Upper lobe of left lung (tissue), 6 donors: ENCODE measurements around the gene BOLL. TPM values are rescaled to one million over a fixed set of nuclear protein-coding genes. Genes with fewer than 3 reads are reported as not detected.
"Not testable (repeated sequence)": the region's sequence is repeated elsewhere in the genome, so short reads cannot be mapped to it uniquely, and the experiment has no call there.

Experiments used
- ATAC-seq, 2 donors: fragments of 200-7000 bp; cut with Tn5 transposase; one replicate each; pipeline ENCODE4 v1.9.1; 2022; ENCODE audit warnings: mild to moderate bottlenecking in 2 of 2, moderate library complexity in 2 of 2; ENCODE audit not compliant: low FRiP score in 2 of 2
- DNase-seq, 2 donors: peaks; one replicate each; pipeline ENCODE4 v3.0.0-alpha.2; 2019 to 2020
- H3K27ac ChIP-seq, 4 donors: fragments of 200-600 bp; sonication (generic); one replicate each; pipeline ENCODE4 v1.5.1; 2016 to 2019
- H3K27me3 ChIP-seq, 4 donors: fragments of 200-600 bp; sonication (generic); one replicate each; pipeline ENCODE4 v1.5.1; 2017 to 2019
- H3K36me3 ChIP-seq, 4 donors: fragments of 200-600 bp; sonication (generic); one replicate each; pipeline ENCODE4 v1.5.1; 2016 to 2019
- H3K4me1 ChIP-seq, 4 donors: fragments of 200-600 bp; sonication (generic); one replicate each; pipeline ENCODE4 v1.5.1; 2018 to 2019
- H3K4me3 ChIP-seq, 4 donors: fragments of 200-600 bp; sonication (generic); one replicate each; pipeline ENCODE4 v1.5.1; 2017 to 2019; ENCODE audit warnings: mild to moderate bottlenecking in 2 of 4, moderate library complexity in 1 of 4
- H3K9me3 ChIP-seq, 4 donors: fragments of 200-600 bp; sonication (generic); one replicate each; pipeline ENCODE4 v1.5.1; 2018 to 2019
- EP300 ChIP-seq, 4 donors: sonication (generic); formaldehyde crosslinking; IDR thresholded peaks; one replicate each; pipeline ENCODE4 v1.5.1; 2017; ENCODE audit warnings: antibody characterized with exemption in 4 of 4, control low read depth in 2 of 4
- POLR2A ChIP-seq, 4 donors: fragments of 450-650 bp; IDR thresholded peaks; one replicate each; pipeline ENCODE4 v1.5.1; 2016 to 2017; ENCODE audit warnings: antibody characterized with exemption in 4 of 4, mild to moderate bottlenecking in 2 of 4
- POLR2AphosphoS5 ChIP-seq, 2 donors: sonication (generic); formaldehyde crosslinking; IDR thresholded peaks; one replicate each; pipeline ENCODE4 v1.5.1; 2017; ENCODE audit warnings: antibody characterized with exemption in 2 of 2
- WGBS, 2 donors: methylation state at CpG; one replicate each; pipeline ENCODE4 v1.1.5; 2017 to 2018; 5-methylcytosine and 5-hydroxymethylcytosine counted together
- total RNA-seq, 6 donors: library from RNA; depleted of rRNA in 4 of 6; stranded (reverse); fragments of >200 nt in 4 of 6; gene quantifications; one replicate each; pipeline versions ENCODE4 v1.1.0 to v1.2.1, GENCODE V29; 2016 to 2021
- TF ChIP-seq, protein P1 (sequence below), 6 experiments: fragments of 450-650 bp in 4 of 6; fragments of 200-600 bp in 2 of 6; sonication (generic) in 2 of 6; IDR thresholded peaks; one replicate each; pipeline ENCODE4 v1.5.1; 2016 to 2019; ENCODE audit warnings: antibody characterized with exemption in 6 of 6
- donor health status: DM: no; HTN: no; CAD: no; lungs with moderate emphysema.
- donor health status: DM: no; HTN: yes; CAD: no; lungs with severe emphysema.

Gene BOLL
- total RNA-seq, 6 donors from 2014 or later: not detected

DNA sequence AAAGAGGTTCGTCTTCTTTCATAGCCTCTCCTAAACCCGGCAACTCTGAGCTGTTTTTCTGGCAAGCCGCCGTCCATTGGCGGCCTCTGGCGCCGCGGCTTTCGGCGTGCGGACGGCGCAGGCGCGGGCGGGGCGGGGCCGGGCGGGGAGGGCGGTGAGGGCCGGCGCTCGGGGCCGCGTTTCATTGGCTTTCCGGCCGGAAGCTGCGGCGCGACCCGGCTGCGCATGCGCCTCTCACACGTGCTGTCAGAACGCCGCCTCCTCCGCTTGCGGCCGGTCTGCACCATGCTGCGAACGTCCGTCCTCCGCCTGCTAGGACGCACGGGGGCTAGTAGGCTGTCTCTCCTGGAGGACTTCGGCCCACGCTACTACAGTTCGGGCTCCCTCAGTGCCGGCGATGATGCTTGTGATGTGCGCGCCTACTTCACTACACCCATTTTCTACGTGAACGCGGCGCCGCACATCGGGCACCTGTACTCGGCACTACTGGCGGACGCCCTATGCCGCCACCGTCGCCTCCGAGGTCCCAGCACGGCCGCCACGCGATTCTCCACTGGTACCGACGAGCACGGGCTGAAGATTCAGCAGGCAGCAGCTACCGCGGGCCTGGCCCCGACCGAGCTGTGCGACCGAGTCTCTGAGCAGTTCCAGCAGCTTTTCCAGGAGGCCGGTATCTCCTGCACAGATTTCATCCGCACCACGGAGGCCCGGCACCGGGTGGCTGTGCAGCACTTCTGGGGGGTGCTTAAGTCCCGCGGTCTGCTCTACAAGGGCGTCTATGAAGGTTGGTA lies 79.8 kb downstream of the BOLL start, which contains the start of gene MARS2:
MARS2 (plus strand) TSS at position 249 of the 791 bp plus-strand sequence; CDS start at position 286, 37 bp downstream.
- Histone ChIP-seq H3K36me3 (no peaks in the 10 kb centered on the region), H3K4me1 (peaks cover 29 to 43% (median 32%) of the 10 kb centered on the region in 4 donors), H3K27ac (peak within 1 kb of the TSS; percentile 80 to 88 (median 83)), H3K9me3 (no peaks in the 10 kb centered on the region), H3K4me3 (peak within 1 kb of the TSS; percentile 61 to 98 (median 79)), H3K27me3 (no peaks in the 10 kb centered on the region)
- DNase-seq (peak; percentile 91 to 99), ATAC-seq (peak; percentile 97 to 99)
- TF ChIP-seq POLR2A (IDR thresholded peaks at IDR 0.05): peak in 2 of 4 donors; percentile 28 to 72
- peak; percentile 65 to 66 for TF ChIP-seq POLR2AphosphoS5 (IDR thresholded peaks at IDR 0.05)
- TF ChIP-seq, protein P1, sequence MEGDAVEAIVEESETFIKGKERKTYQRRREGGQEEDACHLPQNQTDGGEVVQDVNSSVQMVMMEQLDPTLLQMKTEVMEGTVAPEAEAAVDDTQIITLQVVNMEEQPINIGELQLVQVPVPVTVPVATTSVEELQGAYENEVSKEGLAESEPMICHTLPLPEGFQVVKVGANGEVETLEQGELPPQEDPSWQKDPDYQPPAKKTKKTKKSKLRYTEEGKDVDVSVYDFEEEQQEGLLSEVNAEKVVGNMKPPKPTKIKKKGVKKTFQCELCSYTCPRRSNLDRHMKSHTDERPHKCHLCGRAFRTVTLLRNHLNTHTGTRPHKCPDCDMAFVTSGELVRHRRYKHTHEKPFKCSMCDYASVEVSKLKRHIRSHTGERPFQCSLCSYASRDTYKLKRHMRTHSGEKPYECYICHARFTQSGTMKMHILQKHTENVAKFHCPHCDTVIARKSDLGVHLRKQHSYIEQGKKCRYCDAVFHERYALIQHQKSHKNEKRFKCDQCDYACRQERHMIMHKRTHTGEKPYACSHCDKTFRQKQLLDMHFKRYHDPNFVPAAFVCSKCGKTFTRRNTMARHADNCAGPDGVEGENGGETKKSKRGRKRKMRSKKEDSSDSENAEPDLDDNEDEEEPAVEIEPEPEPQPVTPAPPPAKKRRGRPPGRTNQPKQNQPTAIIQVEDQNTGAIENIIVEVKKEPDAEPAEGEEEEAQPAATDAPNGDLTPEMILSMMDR (IDR thresholded peaks at IDR 0.05): peak in 2 of 6 experiments; percentile 14 to 20
- TF ChIP-seq EP300 (IDR thresholded peaks at IDR 0.05): no peak
- 0% methylated on average over 20 to 49 of the region's 86 CpGs for WGBS, 2 donors

DNA sequence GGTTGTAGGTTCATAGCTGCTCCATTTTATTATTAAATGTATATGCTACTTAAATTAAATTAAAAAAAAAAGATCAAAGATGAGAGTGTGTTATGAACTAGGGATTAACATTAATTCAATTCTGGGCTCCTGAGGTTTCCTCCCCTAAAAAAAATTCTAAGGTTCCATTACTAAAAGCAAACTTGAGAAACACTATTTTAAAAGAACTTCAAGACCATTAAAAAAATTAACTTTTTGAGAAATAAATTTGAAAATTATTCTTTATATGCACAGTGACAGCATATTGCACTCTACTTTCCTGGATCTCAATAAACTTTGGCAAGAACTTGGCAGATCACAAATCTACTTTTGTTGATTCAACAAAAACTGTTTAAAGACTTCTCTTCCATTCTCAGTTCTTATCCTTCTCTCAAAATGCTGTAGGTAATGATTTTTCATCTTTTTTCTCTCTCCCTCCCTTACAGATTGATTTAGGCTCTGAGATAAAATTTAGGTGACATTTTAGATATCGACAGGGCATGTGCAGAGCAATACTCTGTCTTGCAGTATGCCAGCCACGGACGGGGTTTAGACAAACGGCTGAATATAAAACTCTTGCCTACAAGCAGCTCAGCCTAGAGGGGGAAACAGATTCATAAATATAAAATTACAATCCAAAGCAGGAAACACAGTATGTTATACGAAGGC lies 80.5 kb downstream of the BOLL start:
- peak; percentile 24 to 43 for ATAC-seq
- 0% methylated on average over 5 of the region's 5 CpGs for WGBS, 2 donors
- H3K9me3 ChIP-seq: no peaks in the 10 kb centered on the region
- peaks cover 29 to 40% (median 32%) of the 10 kb centered on the region in 4 donors for H3K4me1 ChIP-seq
- H3K27ac ChIP-seq: peak overlapping the region; percentile 80 to 88 (median 83)
- no peaks in the 10 kb centered on the region for H3K27me3 ChIP-seq
- no peaks in the 10 kb centered on the region for H3K36me3 ChIP-seq
- no peak for DNase-seq
- TF ChIP-seq, protein P1 (IDR thresholded peaks at IDR 0.05): no peak
- peak overlapping the region in 3 of 4 donors; percentile 61 to 98 (median 65) for H3K4me3 ChIP-seq

DNA sequence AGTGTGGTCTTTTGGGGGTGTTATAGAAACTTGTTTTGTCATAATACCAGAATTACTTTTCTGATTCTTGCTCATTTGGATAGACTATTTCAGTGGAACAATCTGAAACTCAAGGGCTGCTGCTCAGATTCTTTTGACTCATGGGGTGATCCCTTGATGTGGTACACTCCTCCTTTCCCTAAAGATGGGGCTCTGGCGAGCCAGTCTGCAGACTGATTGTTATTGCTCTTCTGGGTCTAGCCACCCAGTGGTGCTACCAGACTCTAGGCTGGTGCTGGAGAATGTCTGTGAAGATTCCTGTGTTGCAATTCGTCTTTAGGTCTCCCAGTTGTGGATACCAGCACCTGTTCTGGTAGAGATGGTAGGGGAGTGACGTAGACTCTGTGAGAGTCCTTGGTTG lies 84.2 kb downstream of the BOLL start:
- no peaks in the 10 kb centered on the region for H3K9me3 ChIP-seq
- H3K36me3 ChIP-seq: no peaks in the 10 kb centered on the region
- no peak overlapping the region for H3K27ac ChIP-seq
- TF ChIP-seq POLR2A (IDR thresholded peaks at IDR 0.05) (no peak), POLR2AphosphoS5 (IDR thresholded peaks at IDR 0.05) (no peak), EP300 (IDR thresholded peaks at IDR 0.05) (no peak)
- TF ChIP-seq, protein P1 (IDR thresholded peaks at IDR 0.05): no peak
- ATAC-seq: no peak
- H3K4me1 ChIP-seq: peaks cover 0 to 7% (median 4%) of the 10 kb centered on the region in 4 donors
- no peaks in the 10 kb centered on the region for H3K27me3 ChIP-seq
- no peak overlapping the region for H3K4me3 ChIP-seq
- DNase-seq: no peak
- WGBS, 2 donors: 86 to 92% methylated on average over 2 to 3 of the region's 3 CpGs

DNA sequence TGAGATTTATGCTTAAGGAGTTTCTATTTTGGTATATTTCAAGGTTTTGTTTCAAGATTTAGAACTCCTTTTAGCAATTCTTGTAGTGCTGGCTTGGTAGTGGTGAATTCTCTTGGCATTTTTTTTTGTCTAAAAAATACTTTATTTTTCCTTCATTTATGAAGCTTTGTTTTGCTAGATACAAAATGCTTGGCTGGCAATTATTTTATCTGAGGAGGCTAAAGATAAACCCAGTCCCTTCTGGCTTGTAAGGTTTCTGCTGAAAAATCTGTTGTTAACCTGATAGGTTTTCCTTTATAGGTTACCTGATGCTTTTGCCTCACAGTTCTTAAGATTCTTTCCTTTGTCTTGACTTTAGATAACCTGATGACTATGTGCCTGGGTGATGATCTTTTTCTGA lies 85.4 kb downstream of the BOLL start:
- H3K27ac ChIP-seq, H3K9me3 ChIP-seq, H3K36me3 ChIP-seq, H3K27me3 ChIP-seq, DNase-seq, H3K4me3 ChIP-seq, ATAC-seq, H3K4me1 ChIP-seq: not testable (repeated sequence)

DNA sequence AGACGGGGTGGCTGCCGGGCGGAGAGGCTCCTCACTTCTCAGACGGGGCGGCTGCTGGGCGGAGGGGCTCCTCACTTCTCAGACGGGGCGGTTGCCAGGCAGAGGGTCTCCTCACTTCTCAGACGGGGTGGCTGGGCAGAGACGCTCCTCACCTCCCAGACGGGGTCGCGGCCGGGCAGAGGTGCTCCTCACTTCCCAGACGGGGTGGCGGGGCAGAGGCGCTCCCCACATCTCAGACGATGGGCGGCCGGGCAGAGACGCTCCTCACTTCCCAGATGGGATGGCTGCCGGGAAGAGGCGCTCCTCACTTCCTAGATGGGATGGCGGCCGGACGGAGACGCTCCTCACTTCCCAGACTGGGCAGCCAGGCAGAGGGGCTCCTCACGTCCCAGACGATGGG lies 88.5 kb downstream of the BOLL start:
- DNase-seq: peak in 1 of 2 donors; percentile 44
- not testable (repeated sequence) for H3K36me3 ChIP-seq, H3K4me1 ChIP-seq, H3K27ac ChIP-seq, H3K27me3 ChIP-seq, H3K9me3 ChIP-seq, ATAC-seq, H3K4me3 ChIP-seq
- WGBS, 2 donors: 96% methylated on average over 12 of the region's 29 CpGs; no CpG with 5 or more reads in 1 of the 2 donors

DNA sequence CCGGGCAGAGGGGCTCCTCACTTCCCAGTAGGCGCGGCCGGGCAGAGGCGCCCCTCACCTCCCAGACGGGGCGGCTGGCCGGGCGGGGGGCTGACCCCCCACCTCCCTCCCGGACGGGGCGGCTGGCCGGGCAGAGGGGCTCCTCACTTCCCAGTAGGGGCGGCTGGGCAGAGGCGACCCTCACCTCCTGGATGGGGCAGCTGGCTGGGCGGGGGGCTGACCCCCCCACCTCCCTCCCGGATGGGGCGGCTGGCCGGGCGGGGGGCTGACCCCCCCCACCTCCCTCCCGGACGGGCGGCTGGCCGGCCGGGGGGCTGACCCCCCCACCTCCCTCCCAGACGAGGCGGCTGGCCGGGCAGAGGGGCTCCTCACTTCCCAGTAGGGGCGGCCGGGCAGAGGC lies 89.1 kb downstream of the BOLL start:
- H3K4me1 ChIP-seq, H3K27me3 ChIP-seq, ATAC-seq, H3K4me3 ChIP-seq, H3K9me3 ChIP-seq, H3K27ac ChIP-seq, H3K36me3 ChIP-seq: not testable (repeated sequence)
- peak in 1 of 2 donors; percentile 45 for DNase-seq
- 80% methylated on average over 3 of the region's 30 CpGs; no CpG with 5 or more reads in 1 of the 2 donors for WGBS, 2 donors

DNA sequence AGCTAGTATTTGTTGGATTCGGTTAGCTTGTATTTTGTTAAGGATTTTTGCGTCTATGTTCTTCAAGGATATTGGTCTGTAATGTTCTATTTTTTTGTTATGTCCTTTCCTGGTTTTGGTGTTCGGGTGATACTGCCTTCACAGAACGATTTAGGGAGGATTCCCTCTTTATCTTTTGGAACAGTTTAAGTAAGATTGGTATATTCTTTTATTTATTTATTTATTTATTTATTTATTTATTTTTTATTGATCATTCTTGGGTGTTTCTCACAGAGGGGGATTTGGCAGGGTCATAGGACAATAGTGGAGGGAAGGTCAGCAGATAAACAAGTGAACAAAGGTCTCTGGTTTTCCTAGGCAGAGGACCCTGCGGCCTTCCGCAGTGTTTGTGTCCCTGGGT lies 89.9 kb downstream of the BOLL start:
- not testable (repeated sequence) for H3K9me3 ChIP-seq, H3K27ac ChIP-seq, DNase-seq, H3K4me1 ChIP-seq, H3K36me3 ChIP-seq, H3K27me3 ChIP-seq, ATAC-seq, H3K4me3 ChIP-seq
- 95 to 96% methylated on average over 4 to 5 of the region's 6 CpGs for WGBS, 2 donors
